ENCODE results near the gene NTM. TPM values are rescaled to one million over a fixed set of nuclear protein-coding genes. Genes with fewer than 3 reads are reported as not detected.
"Not testable (repeated sequence)": the region's sequence is repeated elsewhere in the genome, so short reads cannot be mapped to it uniquely, and the experiment has no call there.

NTM gene
- polyA plus RNA-seq, 1 donor = 44.4 TPM

DNA sequence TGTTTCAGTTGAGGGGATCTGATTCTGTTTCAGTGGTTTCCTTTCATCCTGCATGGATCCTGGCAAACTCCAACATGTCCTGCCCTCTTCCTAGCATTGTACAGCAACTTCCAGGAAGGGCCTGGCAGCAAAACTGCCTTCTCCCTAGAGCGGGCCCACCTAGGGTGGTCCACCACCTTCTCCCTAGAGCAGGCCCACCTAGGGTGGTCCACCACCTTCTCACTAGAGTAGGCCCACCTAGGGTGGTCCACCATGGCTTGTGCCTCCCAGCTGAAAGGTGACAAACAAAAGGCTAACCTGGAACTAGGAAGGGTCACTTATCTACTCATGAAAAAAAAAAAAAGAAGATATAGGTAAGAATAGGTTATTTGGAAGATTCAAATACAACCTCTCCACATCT is 92.2 kb downstream of the NTM start:
- no peak for DNase-seq

DNA sequence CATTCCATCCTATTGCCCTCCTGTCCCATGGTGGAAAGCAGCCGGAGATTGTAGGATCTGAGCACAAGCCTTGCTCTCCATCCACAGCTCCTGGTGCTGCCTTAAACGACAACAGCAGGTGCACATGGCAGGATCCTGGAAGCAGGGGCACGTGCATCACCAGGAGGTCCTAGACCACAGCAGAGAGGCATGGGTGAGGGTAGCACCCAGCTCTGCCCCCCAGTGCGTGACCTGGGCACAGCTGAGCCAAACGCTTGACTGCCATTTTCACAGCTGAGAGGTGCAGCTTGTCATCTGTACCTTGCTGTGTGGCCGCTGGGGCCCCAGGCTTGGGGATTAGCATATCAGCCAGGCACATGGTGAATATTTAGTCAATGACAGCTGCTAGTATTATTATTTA is 92.7 kb downstream of the NTM start:
- no peak for DNase-seq

DNA sequence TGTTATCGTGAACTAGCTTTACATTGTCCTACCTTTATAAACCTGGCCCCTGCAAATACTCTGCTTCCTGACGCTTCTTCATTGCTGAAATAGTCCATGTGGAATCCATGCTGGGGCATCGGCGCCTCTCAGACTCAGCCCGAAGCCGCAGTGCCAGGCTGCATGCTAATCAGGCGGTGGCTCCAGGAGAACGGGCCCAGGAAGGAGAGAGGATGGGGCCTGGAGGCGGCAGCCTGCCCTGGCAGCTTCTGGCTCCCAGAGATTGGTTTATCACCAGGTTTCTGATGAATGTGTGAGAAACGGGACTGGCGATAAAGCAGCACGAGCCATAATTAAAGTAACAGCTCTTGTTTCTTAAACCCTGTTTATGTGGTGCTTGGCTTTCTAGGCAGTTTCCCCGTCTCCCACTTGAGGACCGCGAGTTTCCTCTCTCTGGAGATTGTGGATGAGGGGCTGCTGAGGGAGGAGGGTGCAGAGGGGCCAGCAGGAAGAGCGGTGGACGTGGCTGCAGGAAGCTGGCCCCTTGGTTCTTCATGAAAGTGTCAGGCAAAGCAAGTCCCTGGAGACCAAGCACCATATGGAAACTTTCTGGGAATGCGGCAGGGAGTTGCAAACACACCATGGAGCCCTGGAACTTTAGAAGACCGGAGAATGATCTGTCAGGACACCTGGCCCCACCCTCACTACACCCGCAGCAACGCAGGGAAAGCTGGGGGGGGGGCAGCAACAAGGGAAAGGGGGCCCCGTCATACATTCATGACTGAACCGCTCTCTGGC is 93.4 kb downstream of the NTM start:
- peak; percentile 30 for DNase-seq

DNA sequence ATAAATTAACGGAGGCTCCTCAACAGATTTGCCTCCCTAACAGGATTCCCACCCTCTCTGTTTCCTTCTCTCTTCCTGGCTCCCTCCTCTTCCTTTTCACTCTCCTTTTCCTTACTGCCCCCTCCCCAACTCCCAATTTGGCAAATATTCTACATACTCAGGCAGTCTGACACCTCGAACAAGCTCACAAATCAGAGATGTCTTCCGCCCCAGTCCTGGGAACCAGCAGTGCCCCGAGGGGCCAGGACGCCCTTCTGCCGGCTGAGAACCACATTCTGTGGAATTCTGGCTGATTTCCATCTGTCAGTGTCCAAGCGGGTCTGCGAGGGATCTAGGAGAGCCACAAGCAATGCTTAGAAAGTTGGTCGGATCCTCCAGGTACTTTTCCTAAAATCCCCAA is 94.0 kb downstream of the NTM start:
- DNase-seq = no peak

DNA sequence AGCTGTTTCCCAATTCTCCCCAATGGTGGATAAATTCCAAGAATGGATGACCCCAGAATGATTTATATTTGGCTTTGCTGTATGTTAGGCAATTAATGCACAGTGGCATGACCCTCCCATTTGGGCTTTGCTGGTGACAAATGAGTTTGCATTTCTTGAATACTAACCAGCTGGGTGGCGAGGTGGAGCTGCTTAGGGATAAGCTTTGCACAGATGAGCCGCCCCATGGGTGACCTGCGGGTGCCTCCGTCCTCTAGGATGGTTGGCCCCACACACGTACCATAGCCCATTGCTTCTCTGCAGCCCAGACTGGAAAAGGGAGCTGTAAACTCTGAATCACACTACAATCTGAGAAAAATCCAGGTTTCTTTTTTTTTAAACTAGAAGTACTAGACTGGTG is 94.6 kb downstream of the NTM start:
- DNase-seq = no peak

DNA sequence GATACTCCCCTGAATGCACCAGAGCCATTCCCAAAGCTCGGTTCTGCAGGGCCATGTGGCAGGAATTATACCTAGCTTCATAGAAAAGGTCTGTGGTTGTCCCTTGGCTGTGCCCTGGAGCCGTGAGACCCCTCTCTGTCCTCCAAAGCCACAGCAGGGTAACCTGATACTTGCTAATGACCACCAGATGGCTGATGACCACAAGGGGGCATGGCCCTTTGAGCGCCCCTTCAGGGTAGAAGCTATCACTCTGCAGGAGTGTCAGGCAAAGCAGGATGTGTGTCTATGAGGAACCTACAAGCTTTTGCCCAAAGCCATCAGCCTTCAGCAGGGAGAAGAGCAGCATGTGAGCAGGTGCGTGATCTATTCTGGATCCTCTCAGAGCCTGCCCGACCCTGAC is 95.3 kb downstream of the NTM start:
- no peak for DNase-seq

DNA sequence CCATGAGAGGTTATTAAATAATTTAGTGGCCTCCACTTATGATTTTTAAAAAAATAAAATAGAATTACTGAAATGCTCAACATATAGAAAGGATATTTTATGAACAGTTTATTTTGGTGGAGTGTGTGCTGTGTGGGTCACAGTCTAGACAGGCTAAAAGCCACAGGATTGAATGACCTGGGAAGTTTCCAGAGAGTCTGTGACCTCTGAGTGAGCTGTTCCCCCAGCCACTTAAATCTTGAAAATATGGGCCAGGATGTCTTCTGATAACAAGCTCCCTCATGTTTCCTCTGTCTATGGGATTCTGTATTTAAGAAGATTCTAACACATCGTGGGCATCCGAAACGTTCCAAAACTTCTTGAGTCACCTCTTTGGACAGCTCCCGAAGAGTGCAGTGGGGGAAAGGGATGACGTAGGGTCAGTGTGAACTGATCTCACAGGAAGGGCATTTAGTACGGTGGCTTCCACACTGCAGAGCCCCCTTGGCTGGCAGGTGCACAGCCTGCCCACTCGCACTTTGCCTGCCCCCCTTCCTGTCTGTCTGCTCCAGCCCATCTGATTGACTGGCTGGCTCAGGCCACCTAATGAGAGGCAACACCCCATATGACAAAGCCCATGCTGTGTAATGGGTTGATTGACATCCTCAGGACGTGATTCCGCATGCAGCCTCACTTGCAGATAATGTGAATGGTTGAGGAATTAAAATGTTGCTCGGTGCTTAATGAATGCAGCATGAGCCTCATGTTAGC is 97.4 kb downstream of the NTM start:
- no peak for DNase-seq

DNA sequence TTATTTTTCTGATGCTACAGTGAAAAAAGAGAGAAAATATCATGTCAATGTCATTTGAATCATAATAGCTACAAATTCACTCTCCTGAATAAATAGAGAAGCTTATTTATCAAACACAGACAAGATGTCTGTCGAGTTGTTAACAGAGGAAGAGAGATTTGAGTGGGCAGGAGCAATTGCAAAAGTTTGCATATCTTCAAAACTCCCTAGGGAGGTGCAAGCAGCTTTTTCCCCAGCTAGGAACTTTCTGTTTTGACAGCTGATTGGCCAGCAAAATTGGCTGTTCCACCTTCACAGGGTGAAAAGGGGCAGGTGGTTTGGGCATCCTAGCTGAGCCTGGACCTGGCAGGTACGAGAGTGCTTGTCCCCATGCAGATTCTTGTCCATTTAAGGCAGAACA is 98.2 kb downstream of the NTM start:
- no peak for DNase-seq

DNA sequence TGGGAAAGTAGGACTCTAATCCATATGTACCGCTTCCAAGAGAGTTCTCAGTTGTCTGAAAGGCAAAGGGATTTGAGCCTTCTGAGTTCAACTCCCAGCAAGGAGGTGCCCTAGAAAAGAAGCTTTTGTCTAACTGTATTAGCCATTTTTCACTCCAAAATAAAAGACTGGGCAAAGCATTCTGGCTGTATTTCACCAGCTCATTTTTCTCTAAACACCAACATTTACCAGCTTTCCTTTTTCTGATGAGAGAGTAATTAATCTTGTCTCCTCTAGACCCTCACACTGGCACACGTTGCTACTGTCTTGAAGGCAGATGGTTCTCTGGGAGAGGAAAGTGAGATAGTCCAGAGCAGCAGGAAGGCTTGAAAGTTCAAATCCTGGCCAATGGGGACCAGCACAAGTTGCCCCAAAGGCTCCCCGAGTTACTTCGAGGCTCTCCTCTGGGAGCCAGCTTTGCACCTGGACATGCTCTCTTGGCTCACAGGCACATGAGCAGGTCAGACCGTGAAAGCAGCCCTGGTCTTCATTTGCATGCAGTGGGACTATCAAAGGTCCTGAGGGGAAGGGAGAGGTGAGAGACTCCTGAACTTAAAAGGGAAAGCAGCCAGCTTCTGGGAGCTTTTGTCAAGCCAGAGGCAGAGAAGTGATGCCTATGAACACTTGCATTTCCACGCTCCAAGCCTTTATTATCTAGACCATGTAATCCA is 100.0 kb downstream of the NTM start:
- no peak for DNase-seq

DNA sequence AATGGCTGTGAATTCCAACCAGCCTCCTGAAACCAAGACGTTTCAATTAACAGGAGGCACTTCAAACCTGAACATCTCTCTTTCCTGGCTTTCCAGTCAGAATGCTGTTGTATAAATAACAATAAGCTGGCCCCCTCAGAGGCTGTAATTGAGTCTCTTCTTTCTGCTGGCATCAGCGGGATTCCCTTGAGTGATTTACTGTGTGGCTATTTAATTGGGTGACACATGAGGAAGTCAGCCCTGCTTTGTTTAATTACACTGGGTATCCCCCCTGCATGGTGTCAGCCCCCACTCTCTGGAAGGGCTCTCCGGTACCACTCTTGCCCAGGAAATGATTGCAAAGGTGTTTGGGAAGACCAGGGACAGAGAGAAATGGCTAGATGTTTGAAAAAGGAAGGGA is 101.6 kb downstream of the NTM start:
- DNase-seq = peak; percentile 60

DNA sequence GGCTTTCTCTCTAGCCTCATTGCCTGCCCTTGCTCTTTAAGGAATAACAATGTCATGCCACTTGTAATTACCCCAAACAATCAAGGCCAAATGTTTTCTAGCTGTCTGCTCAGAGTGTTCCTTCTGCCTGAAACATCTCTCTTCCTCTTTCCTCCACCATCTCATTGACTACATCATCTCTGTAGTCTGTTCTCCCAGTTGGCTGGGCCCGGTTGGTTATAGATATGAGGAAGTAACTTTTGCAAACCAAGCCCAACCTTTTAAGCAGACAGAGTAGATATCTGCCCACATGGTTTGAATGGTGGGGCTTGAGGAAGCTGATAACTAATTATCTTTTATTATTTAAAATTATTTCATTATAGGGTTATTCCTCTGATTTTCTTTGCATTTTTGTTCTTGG is 104.5 kb downstream of the NTM start:
- no peak for DNase-seq

DNA sequence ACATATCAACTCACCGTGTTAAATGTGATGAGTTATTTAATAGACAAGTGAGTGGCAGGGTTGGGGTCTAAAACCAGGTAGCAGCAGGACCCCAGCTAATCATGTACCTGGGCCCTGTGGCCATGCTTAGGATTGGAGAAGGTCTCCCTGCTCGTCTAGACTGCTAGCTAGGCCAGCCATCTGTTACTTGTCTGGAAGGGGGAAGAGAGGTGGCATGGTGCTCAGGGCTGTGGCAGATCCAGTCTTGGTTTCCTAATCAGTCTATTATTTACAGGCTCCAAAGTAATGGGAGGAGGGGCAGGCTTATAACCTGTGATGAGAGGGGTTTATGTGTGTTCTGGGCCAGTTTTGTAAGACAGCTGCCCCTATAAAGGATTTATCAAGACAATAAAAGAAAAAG is 105.9 kb downstream of the NTM start:
- DNase-seq = no peak

DNA sequence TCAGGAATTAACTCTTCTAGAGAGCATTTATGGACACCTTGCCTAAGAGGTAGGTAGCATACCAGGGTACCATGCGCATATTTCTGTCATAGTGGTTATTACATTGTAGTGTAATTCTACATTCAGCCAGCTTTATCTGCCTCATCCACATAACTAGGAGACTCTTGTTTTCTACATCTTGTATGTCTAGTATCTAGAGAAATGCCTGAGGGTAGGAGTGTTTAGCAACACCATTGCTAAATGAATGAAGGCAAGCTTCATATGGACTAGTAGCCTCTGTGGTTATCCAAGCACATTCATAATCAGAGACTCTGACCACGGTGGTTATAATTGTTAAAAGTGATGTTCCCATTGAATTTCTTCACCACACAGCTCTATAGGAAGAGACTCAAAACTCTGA is 107.9 kb downstream of the NTM start:
- no peak for DNase-seq

DNA sequence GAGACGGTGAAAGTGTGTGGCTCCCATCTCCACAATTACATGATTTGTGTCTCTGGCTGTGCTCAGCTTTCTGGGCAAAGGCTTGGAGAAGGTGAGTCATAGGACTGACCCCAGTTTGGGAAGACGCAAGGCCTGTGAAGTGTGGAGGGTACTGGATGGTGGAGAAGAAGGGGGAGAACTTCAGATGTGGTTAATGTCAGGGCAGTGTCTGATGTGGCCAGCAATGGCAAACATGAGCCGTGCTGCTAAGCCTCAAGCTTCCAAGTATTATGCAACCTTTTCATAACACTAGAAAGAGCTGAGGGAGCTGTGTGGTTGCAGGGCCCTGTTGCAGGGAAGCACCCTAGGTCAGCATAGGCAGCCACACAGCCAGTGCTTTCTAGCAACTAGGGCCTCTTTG is 110.9 kb downstream of the NTM start:
- DNase-seq = no peak

DNA sequence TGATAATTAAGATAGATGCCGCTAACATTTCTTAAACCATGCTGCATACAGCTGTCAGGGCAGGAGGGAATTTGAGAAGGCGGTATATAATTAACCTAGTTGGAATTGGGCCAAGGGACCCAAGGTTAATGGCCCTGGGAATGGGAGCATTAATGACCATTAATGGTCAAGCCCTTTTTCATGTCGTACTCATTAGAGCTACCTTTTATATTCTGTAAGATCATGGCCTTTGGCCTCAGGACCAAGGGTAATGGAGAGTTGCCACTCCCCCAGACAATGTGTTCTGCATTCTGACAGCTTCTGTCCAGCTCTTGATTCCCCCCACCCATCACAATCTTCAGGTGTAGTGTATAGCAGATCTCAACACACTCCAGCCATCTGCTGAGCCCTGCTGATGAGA is 111.6 kb downstream of the NTM start:
- no peak for DNase-seq

DNA sequence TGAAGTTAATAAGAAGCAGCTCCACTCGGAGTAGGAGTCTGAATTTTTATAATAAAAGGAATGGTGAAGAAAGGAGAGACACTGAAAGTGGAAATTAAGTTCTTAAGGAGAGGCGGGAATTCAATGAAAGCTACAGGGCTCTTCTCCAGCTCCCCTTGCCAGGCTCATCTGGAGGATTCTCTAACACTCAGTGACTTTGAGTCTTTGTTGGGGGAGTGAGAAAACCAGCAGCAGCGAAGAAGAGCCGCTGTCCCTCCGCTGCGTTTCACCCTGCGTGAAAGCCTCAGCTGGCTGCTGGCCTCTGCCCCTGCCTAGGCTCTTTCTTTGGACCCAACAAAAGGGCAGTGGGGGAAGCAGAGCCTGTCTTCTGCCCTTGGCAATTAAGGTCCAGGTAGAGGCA is 113.0 kb downstream of the NTM start:
- DNase-seq = no peak

DNA sequence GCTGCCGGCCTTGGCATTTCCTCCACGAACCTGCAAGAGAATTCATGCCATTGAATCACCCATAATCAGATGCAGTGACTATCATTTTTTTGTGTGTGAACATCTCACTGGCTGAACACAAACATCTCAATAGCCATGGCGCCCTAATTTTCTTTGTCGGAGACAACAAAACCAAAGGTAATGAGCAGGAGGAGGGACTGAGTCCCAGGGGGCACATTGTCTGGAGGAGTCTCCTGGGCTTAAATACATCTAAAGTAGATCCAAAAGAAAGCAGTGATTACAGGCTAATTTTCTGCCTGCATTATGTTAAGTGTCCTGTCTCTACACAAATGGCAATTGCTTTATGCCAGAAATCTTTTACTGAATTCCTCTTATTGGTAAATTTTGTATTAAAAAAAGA is 113.5 kb downstream of the NTM start:
- DNase-seq = no peak

DNA sequence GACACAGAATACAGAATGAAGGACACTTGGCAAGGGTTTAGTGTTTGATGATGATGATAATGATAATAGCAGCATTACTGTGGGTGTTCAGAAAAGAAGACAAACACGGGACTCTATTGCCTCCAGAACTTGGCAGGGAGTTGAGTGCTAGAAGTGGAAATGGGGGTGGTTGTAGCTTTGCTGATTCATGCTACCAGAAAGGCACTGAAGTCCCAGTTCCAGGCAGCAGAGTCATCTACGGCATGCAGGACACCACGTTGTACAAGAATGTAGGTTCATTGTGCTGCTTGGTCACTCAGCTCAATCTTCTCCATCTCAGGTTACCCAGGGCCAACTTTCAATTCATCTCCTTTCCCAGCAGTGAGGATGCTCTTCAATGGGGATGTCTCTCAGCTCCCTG is 115.7 kb downstream of the NTM start:
- DNase-seq = no peak

DNA sequence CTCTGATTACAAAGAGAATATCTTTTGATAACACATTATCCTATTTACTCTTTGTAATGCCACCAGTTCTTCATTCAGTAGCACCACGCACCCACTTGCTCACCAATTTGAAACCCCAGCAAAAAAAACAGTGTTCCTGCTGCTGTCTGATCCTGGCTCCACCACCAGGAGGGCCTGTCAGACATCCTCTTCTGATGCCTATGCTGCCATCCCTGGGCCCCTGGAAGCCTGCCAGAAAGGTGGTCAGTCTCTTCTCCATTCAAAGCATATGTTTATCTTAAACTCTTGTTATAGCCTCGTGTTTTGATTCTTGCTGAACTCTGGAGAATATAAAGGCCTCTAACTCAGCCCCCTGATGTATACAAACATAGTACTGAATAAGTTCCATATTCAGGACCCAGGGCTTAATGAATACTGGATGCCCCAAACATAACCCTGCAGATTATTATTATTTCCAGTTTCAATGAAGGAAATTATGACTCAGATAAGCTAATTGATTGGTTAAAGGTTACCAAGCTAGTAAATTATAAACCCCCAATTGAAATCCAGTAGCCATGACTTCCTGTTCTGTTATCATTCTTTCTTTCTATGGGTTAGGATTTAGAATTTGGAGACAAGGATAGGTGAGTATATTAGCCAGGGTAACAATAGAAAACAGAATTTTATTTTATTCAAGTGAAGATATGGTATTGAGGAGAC is 116.7 kb downstream of the NTM start:
- no peak for DNase-seq

DNA sequence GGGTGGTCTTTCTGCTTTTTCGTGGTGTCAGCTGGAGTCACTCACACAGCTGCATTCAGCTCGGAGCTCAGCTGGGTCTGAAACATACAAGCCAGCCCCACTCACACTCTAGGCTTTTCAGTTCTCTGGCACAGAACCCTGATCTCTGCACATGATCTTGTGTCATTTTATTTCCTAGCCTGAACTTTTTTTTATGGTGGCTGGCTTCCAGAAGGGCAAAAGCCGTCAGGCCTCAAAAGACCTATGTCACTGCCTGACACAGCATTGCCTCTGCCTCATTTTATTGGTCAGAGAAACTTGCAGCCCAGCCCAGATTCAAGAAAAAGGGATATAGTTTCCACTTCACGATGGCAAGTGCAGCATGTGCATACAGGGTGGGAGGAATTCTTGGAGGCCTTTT is 117.8 kb downstream of the NTM start:
- no peak for DNase-seq

DNA sequence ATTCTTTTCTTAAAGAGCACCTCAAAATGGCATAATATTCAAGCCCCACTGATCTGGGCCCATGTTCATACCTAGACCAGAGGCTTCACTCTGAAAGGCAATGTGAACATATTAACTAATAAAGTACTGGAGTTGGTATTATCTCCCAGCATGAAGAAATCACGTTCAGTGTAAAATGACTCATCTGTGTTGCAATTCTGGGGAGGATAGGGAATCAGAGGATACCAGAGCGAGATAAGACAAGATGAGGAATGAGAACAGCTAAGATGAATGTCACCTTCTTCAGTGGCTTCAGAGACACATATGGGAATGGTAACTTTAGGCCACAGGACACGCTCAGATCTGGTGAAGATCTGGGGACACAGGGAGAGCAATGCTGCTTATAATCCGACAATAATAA is 121.1 kb downstream of the NTM start:
- DNase-seq = no peak

DNA sequence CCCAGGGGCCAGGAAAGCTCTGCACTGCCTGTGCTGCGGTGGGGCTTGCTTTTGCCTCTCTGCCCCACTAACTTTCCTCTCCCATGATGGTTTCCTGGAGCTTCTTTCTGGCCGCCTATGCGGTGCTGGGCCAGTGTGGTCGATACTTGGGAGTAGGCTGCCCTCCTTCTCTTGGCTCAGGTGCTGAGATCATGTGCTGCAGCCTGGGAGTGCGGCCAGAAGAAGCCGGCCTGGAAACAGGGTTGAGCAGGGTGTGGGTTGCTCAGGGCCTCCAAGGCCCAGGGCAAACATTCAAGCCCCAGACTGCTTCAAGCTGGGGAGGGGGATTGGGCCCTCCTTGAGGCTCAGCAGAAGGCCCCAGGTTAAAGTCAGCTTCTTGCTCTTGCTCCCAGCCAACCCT is 125.0 kb downstream of the NTM start:
- DNase-seq = no peak

DNA sequence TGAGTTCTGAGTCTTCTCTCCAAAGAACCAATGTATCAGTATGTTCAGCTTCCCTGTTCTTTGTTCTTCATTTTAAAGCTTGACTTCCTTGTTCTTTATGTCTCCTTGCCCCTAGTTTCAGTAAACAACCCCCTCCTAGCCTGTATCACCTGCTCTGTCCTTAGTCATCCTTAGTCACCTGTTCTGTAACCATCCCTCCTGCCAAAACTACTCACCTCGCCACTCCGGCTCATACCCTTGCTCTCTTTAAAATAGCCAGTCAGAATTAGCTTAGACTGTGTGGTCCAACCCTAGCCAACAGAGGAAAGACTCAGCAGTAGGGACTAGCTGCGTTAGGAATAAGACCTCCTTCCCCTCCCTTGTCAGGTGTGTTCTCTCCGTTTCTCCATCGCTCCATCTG is 127.3 kb downstream of the NTM start:
- not testable (repeated sequence) for DNase-seq
